ENCODE measurements around the gene PTPRN2. TPM values are rescaled to one million over a fixed set of nuclear protein-coding genes. Genes with fewer than 3 reads are reported as not detected.
A peak's percentile ranks its signal among the peaks of the same experiment; 100 is the strongest.

The PTPRN2 gene
- total RNA-seq, 1 experiment from 2014 or later: 2.1 TPM

DNA sequence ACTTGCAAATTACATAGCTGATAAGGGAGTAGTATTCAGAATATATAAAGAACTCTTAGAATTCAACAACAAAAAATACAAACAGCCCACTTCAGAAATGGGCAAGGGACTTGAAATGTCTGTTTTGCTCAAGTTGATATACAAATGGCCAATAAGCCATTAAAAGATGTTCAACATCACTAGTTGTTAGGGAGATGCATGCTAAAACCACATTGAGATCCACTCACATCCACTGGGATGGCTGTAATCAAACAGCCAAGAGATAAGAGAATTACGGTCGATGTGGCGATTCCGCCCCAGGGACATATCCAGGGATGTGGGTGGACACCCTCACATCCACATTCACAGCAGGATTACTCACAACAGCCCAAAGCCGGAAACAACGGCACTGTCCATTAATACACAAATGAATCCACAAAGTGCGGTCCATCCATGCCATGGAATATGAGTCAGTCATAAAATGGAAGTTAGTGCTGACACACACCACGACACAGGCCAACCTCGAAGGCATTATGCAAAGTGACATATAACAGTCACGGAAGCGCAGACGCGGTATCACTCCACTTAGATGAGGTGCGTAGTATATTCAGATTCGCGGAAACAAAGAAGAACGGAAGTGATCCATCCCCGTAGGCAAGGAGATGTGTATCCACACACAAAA, 1023.0 kb downstream of the PTPRN2 start:
- H3K9me3 ChIP-seq (ENCODE audit: control insufficient read depth in 1 of 2, insufficient read depth in 1 of 2, low read depth in 1 of 2, low read length in 2 of 2): no peaks in the 10 kb centered on the region
- peak overlapping the region; percentile 39 for H3K9ac ChIP-seq (ENCODE audit: low read length)
- no peaks in the 10 kb centered on the region for H3K27me3 ChIP-seq (ENCODE audit: insufficient read depth, low read length)
- DNase-seq (ENCODE audit: low read depth, low spot score): peak; percentile 97
- CTCF ChIA-PET: no interaction called here
- H3K4me3 ChIP-seq (replicated peaks in 1 of 2; ENCODE audit: low read depth in 1 of 2, low read length in 2 of 2): peak overlapping the region; percentile 28 to 47; a peak in 3 of 4 replicates
- no peaks in the 10 kb centered on the region for H3K9me2 ChIP-seq (ENCODE audit: insufficient read depth)
- intact Hi-C loops (cut with micrococcal nuclease): loop anchor here (2.0 to 10.0 kb wide), 2 partner anchors 100 to 370 kb away; no protein-coding TSS in a partner anchor
- POLR2A ChIA-PET: no interaction called here
- peak; percentile 90 for ATAC-seq
- BruUV-seq (replicated peaks): TSS peak; percentile 76
- no peaks in the 10 kb centered on the region for H3K79me2 ChIP-seq (ENCODE audit: insufficient read depth, low read length)
- peak overlapping the region; percentile 82 for H3K4me2 ChIP-seq (ENCODE audit: low read length)
- peak overlapping the region; percentile 73 for H3K27ac ChIP-seq (ENCODE audit: low read depth, low read length)
- H2AFZ ChIP-seq (ENCODE audit: low read depth, low read length, poor library complexity, severe bottlenecking): no peak overlapping the region
- H4K20me1 ChIP-seq (ENCODE audit: insufficient read depth): no peaks in the 10 kb centered on the region
- peaks cover 23 to 28% of the 10 kb centered on the region in 2 experiments for H3K4me1 ChIP-seq (ENCODE audit: control insufficient read depth in 1 of 2, insufficient read depth in 2 of 2, low read length in 2 of 2)
- H3K36me3 ChIP-seq (ENCODE audit: control insufficient read depth in 1 of 2, insufficient read depth in 2 of 2, low read length in 2 of 2): no peaks in the 10 kb centered on the region
- RAD21 ChIA-PET (ENCODE audit: low non-redundant PET in 1 of 2, low total read pairs in 2 of 2, uncharacterized antibody in 2 of 2, unreplicated experiment in 2 of 2): no interaction called here
- no peak for TF ChIP-seq EZH2phosphoT487 (IDR thresholded peaks at IDR 0.05; ENCODE audit: borderline replicate concordance)
- TF ChIP-seq CBX3 (IDR thresholded peaks at IDR 0.05; ENCODE audit: low read depth): peak; percentile 79
- TF ChIP-seq, protein P1, sequence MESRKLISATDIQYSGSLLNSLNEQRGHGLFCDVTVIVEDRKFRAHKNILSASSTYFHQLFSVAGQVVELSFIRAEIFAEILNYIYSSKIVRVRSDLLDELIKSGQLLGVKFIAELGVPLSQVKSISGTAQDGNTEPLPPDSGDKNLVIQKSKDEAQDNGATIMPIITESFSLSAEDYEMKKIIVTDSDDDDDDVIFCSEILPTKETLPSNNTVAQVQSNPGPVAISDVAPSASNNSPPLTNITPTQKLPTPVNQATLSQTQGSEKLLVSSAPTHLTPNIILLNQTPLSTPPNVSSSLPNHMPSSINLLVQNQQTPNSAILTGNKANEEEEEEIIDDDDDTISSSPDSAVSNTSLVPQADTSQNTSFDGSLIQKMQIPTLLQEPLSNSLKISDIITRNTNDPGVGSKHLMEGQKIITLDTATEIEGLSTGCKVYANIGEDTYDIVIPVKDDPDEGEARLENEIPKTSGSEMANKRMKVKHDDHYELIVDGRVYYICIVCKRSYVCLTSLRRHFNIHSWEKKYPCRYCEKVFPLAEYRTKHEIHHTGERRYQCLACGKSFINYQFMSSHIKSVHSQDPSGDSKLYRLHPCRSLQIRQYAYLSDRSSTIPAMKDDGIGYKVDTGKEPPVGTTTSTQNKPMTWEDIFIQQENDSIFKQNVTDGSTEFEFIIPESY (IDR thresholded peaks at IDR 0.05; ENCODE audit: extremely low read depth, insufficient replicate concordance, low read length): no peak
- TF ChIP-seq EZH2 (IDR thresholded peaks at IDR 0.05): no peak
- TF ChIP-seq ZNF274 (IDR thresholded peaks at IDR 0.05; ENCODE audit: low read depth, low read length): no peak
- TF ChIP-seq, protein P2, sequence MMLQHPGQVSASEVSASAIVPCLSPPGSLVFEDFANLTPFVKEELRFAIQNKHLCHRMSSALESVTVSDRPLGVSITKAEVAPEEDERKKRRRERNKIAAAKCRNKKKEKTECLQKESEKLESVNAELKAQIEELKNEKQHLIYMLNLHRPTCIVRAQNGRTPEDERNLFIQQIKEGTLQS (IDR thresholded peaks at IDR 0.05): no peak
- peak; percentile 88 for TF ChIP-seq FOSL1 (IDR thresholded peaks at IDR 0.05; ENCODE audit: low read depth)
- TF ChIP-seq SIN3A (IDR thresholded peaks at IDR 0.05; ENCODE audit: low read depth): peak; percentile 87
- TF ChIP-seq ELF1 (IDR thresholded peaks at IDR 0.05; ENCODE audit: borderline replicate concordance, low read depth): no peak; the same call in 1 of the 2 replicates
- peak; percentile 94 for TF ChIP-seq JUND (IDR thresholded peaks at IDR 0.05)
- TF ChIP-seq, protein P3, sequence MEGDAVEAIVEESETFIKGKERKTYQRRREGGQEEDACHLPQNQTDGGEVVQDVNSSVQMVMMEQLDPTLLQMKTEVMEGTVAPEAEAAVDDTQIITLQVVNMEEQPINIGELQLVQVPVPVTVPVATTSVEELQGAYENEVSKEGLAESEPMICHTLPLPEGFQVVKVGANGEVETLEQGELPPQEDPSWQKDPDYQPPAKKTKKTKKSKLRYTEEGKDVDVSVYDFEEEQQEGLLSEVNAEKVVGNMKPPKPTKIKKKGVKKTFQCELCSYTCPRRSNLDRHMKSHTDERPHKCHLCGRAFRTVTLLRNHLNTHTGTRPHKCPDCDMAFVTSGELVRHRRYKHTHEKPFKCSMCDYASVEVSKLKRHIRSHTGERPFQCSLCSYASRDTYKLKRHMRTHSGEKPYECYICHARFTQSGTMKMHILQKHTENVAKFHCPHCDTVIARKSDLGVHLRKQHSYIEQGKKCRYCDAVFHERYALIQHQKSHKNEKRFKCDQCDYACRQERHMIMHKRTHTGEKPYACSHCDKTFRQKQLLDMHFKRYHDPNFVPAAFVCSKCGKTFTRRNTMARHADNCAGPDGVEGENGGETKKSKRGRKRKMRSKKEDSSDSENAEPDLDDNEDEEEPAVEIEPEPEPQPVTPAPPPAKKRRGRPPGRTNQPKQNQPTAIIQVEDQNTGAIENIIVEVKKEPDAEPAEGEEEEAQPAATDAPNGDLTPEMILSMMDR (IDR thresholded peaks at IDR 0.05 in 2 of 3, conservative IDR thresholded peaks at IDR 0.05 in 1 of 3; ENCODE audit: borderline replicate concordance in 1 of 3, insufficient read depth in 1 of 3, low read depth in 2 of 3, low read length in 2 of 3): no peak
- no peak for TF ChIP-seq RAD21 (IDR thresholded peaks at IDR 0.05; ENCODE audit: low read depth)
- TF ChIP-seq TCF7L2 (IDR thresholded peaks at IDR 0.05; ENCODE audit: borderline replicate concordance, extremely low read depth, insufficient read depth, insufficient read length): peak; percentile 26
- TF ChIP-seq ZFX (IDR thresholded peaks at IDR 0.05): no peak
- TF ChIP-seq POLR2A (IDR thresholded peaks at IDR 0.05; ENCODE audit: borderline replicate concordance, extremely low read depth, insufficient read depth, insufficient read length): no peak
- TF ChIP-seq, protein P4, sequence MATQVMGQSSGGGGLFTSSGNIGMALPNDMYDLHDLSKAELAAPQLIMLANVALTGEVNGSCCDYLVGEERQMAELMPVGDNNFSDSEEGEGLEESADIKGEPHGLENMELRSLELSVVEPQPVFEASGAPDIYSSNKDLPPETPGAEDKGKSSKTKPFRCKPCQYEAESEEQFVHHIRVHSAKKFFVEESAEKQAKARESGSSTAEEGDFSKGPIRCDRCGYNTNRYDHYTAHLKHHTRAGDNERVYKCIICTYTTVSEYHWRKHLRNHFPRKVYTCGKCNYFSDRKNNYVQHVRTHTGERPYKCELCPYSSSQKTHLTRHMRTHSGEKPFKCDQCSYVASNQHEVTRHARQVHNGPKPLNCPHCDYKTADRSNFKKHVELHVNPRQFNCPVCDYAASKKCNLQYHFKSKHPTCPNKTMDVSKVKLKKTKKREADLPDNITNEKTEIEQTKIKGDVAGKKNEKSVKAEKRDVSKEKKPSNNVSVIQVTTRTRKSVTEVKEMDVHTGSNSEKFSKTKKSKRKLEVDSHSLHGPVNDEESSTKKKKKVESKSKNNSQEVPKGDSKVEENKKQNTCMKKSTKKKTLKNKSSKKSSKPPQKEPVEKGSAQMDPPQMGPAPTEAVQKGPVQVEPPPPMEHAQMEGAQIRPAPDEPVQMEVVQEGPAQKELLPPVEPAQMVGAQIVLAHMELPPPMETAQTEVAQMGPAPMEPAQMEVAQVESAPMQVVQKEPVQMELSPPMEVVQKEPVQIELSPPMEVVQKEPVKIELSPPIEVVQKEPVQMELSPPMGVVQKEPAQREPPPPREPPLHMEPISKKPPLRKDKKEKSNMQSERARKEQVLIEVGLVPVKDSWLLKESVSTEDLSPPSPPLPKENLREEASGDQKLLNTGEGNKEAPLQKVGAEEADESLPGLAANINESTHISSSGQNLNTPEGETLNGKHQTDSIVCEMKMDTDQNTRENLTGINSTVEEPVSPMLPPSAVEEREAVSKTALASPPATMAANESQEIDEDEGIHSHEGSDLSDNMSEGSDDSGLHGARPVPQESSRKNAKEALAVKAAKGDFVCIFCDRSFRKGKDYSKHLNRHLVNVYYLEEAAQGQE (IDR thresholded peaks at IDR 0.05; ENCODE audit: low read depth): no peak
- peak; percentile 78 for TF ChIP-seq SRF (IDR thresholded peaks at IDR 0.05; ENCODE audit: low read depth)
- TF ChIP-seq YY1 (IDR thresholded peaks at IDR 0.05; ENCODE audit: extremely low read depth, insufficient replicate concordance, low read depth, low read length): peak; percentile 63
- TF ChIP-seq, protein P5, sequence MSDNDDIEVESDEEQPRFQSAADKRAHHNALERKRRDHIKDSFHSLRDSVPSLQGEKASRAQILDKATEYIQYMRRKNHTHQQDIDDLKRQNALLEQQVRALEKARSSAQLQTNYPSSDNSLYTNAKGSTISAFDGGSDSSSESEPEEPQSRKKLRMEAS (IDR thresholded peaks at IDR 0.05): peak; percentile 83
- no peak; the same call in 1 of the 2 replicates for TF ChIP-seq POLR2AphosphoS5 (IDR thresholded peaks at IDR 0.05; ENCODE audit: low read depth, low read length)
